Measurements from ENCODE around the gene IFNL4.

Gene IFNL4

DNA sequence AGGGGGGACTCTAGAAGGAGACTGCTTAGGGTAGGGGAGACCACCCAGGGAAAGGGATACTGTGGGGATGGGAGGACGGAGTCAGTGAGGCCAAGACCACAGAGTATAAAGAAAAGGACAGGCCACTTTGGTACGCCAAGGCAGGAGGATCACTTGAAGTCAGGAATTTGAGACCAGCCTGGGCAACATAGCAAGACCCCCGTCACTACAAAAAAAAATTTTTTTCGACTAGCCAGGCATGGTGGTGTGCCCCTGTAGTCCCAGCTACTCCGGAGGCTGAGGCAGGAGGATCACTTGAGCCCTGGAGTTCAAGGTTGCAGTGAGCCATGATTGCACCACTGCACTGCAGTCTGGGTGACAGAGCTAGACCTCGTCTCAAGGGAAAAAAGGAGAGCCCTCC is 10.4 kb downstream of the IFNL4 start:
- no peak for ATAC-seq
- TF ChIP-seq RARB (CRISPR knock-in tag; IDR thresholded peaks at IDR 0.05) = no peak
- TF ChIP-seq ISL1 (CRISPR knock-in tag; IDR thresholded peaks at IDR 0.05) = no peak
- no peak for TF ChIP-seq TSHZ2 (CRISPR knock-in tag; IDR thresholded peaks at IDR 0.05)
- TF ChIP-seq ZNF565 (CRISPR knock-in tag; conservative IDR thresholded peaks at IDR 0.05; ENCODE audit: low read depth) = no peak
- TF ChIP-seq BACH2 (CRISPR knock-in tag; IDR thresholded peaks at IDR 0.05; ENCODE audit: borderline replicate concordance) = no peak
- TF ChIP-seq TCF4 (CRISPR knock-in tag; IDR thresholded peaks at IDR 0.05; ENCODE audit: borderline replicate concordance) = no peak
- no peak for TF ChIP-seq POU6F1 (CRISPR knock-in tag; IDR thresholded peaks at IDR 0.05; ENCODE audit: borderline replicate concordance, low read depth)
- no peak for TF ChIP-seq ZFP3 (CRISPR knock-in tag; IDR thresholded peaks at IDR 0.05)
- TF ChIP-seq PATZ1 (CRISPR knock-in tag; IDR thresholded peaks at IDR 0.05; ENCODE audit: borderline replicate concordance) = no peak
- TF ChIP-seq, protein P1, sequence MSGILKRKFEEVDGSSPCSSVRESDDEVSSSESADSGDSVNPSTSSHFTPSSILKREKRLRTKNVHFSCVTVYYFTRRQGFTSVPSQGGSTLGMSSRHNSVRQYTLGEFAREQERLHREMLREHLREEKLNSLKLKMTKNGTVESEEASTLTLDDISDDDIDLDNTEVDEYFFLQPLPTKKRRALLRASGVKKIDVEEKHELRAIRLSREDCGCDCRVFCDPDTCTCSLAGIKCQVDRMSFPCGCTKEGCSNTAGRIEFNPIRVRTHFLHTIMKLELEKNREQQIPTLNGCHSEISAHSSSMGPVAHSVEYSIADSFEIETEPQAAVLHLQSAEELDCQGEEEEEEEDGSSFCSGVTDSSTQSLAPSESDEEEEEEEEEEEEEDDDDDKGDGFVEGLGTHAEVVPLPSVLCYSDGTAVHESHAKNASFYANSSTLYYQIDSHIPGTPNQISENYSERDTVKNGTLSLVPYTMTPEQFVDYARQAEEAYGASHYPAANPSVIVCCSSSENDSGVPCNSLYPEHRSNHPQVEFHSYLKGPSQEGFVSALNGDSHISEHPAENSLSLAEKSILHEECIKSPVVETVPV (CRISPR knock-in tag; IDR thresholded peaks at IDR 0.05) = no peak
- no peak for TF ChIP-seq OSR1 (CRISPR knock-in tag; IDR thresholded peaks at IDR 0.05)
- no peak for TF ChIP-seq ARNTL (CRISPR knock-in tag; IDR thresholded peaks at IDR 0.05; ENCODE audit: borderline replicate concordance, low read depth)

DNA sequence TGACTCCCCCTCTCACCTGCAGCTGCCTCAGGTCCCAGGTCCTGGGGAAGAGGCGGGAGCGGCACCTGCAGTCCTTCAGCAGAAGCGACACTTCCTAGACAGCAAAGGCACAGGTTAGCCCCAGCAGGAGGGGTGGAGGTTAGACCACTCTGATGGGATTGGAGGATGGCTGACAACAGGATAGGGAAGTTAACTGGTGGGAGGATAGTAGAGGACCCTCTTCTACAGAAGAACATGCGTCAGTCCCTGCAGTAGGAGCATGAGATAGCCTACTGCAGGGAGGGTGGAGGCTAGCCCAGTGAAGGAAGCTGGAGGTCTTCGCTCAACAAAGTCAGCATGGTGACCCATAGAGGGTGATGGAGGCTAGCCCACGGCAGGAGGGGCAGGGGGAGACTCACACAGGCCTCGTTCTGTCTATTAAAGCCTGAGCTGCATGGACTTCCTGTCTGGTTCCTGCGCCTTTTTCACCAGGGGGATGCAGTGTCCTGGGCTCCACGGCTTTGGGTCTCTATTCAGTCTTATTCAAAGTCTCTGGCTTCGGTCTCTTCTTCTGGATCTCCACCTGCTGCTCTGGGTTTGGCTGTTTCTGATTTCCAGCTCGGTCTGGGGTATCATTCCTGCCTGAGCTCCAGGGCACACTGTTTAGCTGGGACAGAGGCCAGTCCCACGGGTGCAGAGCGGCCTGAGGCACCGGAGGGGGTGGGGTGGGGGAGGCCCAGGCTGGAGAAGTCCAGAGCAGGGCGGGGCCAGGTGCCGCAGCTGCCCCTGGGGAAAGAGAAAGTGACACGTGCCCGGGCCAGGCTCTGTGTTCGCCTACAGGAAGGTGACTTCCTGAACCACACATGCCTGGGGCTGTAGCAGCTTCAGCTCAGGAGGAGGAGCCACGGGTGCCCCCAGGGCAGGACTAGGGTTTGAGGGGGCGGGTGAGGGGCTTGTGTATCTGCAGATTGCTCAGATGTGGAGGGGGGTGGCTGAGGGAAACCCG is 11.2 kb downstream of the IFNL4 start:
- no peak for TF ChIP-seq ESRRG (CRISPR knock-in tag; IDR thresholded peaks at IDR 0.05)
- TF ChIP-seq PPARA (CRISPR knock-in tag; IDR thresholded peaks at IDR 0.05; ENCODE audit: borderline replicate concordance) = no peak
- no peak for TF ChIP-seq ARNTL (CRISPR knock-in tag; IDR thresholded peaks at IDR 0.05; ENCODE audit: borderline replicate concordance, low read depth)
- TF ChIP-seq GLIS3 (CRISPR knock-in tag; IDR thresholded peaks at IDR 0.05) = no peak
- TF ChIP-seq ZFP30 (CRISPR knock-in tag; IDR thresholded peaks at IDR 0.05) = no peak
- TF ChIP-seq ISL1 (CRISPR knock-in tag; IDR thresholded peaks at IDR 0.05) = no peak
- no peak for TF ChIP-seq ZNF70 (CRISPR knock-in tag; IDR thresholded peaks at IDR 0.05)
- TF ChIP-seq RARB (CRISPR knock-in tag; IDR thresholded peaks at IDR 0.05) = no peak
- no peak for TF ChIP-seq ZFP3 (CRISPR knock-in tag; IDR thresholded peaks at IDR 0.05)
- TF ChIP-seq ZNF565 (CRISPR knock-in tag; conservative IDR thresholded peaks at IDR 0.05; ENCODE audit: low read depth) = no peak
- no peak for TF ChIP-seq ZNF8 (CRISPR knock-in tag; IDR thresholded peaks at IDR 0.05)
- TF ChIP-seq, protein P1 (CRISPR knock-in tag; IDR thresholded peaks at IDR 0.05) = no peak
- no peak for TF ChIP-seq CSDC2 (CRISPR knock-in tag; IDR thresholded peaks at IDR 0.05)
- no peak for TF ChIP-seq BACH2 (CRISPR knock-in tag; IDR thresholded peaks at IDR 0.05; ENCODE audit: borderline replicate concordance)
- ATAC-seq = peak; percentile 51; the same call in 2 of the 3 replicates
